ENCODE results near the gene CEP41. TPM values are rescaled to one million over a fixed set of nuclear protein-coding genes. Genes with fewer than 3 reads are reported as not detected.

CEP41 gene
- total RNA-seq, 4 donors from 2014 or later, result 1.9 to 14.0 (median 5.6) TPM

- Histone ChIP-seq H3K36me3 (no peaks in the 10 kb centered on the region), H3K9me3 (no peaks in the 10 kb centered on the region), H3K4me3 (no peak overlapping the region), H3K27ac (no peak overlapping the region), H3K27me3 (no peaks in the 10 kb centered on the region), H3K4me1 (no peaks in the 10 kb centered on the region)
- TF ChIP-seq POLR2A (IDR thresholded peaks at IDR 0.05), result no peak
- TF ChIP-seq CTCF (IDR thresholded peaks at IDR 0.05), result no peak
- DNase-seq, result peak in 1 of 3 donors; percentile 34
Observed at GRCh38 chr7:130384371-130384801, 56.4 kb downstream of the CEP41 start.

GRCh38 chr7:130383187-130383980 is 57.4 kb downstream of the CEP41 start:
- Histone ChIP-seq H3K4me1 (no peaks in the 10 kb centered on the region), H3K27ac (no peak overlapping the region)
- DNase-seq, result peak in 1 of 3 donors; percentile 38

DNA sequence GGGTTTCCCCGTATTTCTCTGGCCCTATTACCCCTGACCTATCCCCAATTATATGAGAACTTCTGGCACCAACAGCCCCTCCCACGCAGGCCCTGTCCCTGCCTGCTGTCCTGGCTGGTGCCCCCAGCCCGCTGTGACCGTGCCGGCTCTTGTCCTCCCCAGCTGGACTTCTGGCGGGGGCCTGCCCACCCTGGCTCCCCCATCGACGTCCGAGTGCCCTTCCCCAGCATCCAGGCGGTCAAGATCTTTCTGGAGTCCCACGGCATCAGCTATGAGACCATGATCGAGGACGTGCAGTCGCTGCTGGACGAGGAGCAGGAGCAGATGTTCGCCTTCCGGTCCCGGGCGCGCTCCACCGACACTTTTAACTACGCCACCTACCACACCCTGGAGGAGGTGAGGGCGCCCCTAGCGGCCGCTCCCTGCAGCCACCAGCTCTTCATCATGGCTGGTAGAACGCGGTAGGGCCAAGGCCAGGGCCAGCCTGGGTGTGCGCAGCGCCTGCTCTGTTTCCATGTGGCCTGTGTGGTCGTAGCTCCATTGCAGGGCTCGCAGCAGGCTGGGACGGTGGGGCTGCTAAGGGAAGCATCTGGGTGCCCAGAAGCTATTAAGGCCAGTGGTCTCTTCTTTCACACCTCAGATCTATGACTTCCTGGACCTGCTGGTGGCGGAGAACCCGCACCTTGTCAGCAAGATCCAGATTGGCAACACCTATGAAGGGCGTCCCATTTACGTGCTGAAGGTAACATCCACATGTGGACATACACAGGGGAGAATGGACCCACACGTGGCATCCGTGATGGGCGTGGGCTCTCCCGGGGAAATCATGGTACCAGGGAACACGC is 59.1 kb downstream of the CEP41 start:
- H3K4me1 ChIP-seq, result no peaks in the 10 kb centered on the region
- H3K27ac ChIP-seq, result no peak overlapping the region
- H3K36me3 ChIP-seq, result no peaks in the 10 kb centered on the region
- no peaks in the 10 kb centered on the region for H3K9me3 ChIP-seq
- TF ChIP-seq POLR2A (IDR thresholded peaks at IDR 0.05) (no peak), CTCF (IDR thresholded peaks at IDR 0.05) (no peak)
- H3K4me3 ChIP-seq, result no peak overlapping the region
- no peaks in the 10 kb centered on the region for H3K27me3 ChIP-seq
- DNase-seq, result peak in 1 of 3 donors; percentile 45

More at GRCh38 chr7:130383187-130383980, 57.4 kb downstream of the CEP41 start:
- Histone ChIP-seq H3K36me3 (no peaks in the 10 kb centered on the region), H3K27me3 (no peaks in the 10 kb centered on the region), H3K9me3 (no peaks in the 10 kb centered on the region), H3K4me3 (no peak overlapping the region)
- TF ChIP-seq POLR2A (IDR thresholded peaks at IDR 0.05) (no peak), CTCF (IDR thresholded peaks at IDR 0.05) (no peak)

DNA sequence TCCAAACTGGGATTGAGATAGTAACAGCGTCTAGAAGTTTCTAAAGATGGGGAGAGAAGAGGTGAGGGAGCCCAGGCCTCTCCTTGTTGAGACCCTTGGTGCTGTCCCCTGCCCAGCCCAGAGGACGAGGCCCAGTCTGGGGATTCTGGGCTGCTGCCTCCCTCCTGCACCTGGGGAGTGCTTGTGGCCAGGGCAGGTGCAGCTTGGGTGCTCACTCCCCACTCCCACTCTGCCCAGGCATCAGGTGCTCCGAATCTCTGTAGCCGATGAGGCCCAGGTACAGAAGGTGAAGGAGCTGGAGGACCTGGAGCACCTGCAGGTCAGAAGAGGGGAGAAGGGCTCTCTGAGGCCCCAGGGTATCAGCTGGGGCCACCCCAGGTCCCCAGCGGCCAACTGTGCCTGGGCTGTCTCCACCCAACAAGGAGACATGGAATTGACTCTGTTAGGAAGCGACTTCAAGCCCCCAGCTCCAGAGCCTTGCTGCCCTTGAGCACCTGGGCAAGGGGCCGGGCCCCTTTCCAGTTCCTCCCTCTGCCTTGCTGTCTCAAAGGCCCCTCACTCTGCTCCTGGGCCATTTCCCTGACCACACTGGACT is 59.9 kb downstream of the CEP41 start:
- H3K27me3 ChIP-seq, result no peaks in the 10 kb centered on the region
- TF ChIP-seq CTCF (IDR thresholded peaks at IDR 0.05) (no peak), POLR2A (IDR thresholded peaks at IDR 0.05) (no peak)
- DNase-seq, result peak in 1 of 3 donors; percentile 8
- no peaks in the 10 kb centered on the region for H3K4me1 ChIP-seq
- H3K27ac ChIP-seq, result no peak overlapping the region
- peaks cover 0 to 2% (median 0%) of the 10 kb centered on the region in 4 donors for H3K9me3 ChIP-seq
- H3K4me3 ChIP-seq, result no peak overlapping the region
- H3K36me3 ChIP-seq, result no peaks in the 10 kb centered on the region

All from Peyer's patch (tissue), 4 donors.